Measurements from ENCODE around the gene SIL1.

DNA sequence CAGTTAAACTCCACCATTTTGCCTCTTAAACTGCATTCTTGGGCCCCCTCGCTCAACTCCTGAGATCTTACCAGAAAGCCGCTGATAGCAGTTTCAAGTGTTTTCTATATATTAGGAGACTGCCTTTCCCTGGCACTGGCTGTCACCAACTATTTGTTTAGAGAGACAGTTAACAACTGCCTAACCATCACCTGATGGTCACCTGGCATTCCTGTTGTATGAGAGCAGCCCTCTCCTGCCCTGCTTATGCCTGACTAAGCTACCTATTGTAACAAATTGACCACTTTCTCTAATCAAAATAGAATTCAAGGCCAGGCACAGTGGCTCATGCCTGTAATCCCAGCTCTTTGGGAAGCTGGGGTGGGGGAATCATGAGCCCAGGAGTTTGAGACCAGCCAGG, 28.0 kb upstream of the SIL1 start:
- TF ChIP-seq CTCF (IDR thresholded peaks at IDR 0.05) (no peak), POLR2AphosphoS5 (IDR thresholded peaks at IDR 0.05) (no peak), POLR2A (IDR thresholded peaks at IDR 0.05) (no peak), EP300 (IDR thresholded peaks at IDR 0.05) (no peak)

Data from gastroesophageal sphincter (tissue), 3 donors.